HCT116 (cell line): ENCODE results near the gene MRPL9.

Experiments used
- POLR2A ChIP-seq: IDR thresholded peaks from 2 replicates; pipeline ENCODE4 v1.7.0; 2011; ENCODE audit warnings: borderline replicate concordance; ENCODE audit not compliant: insufficient read depth, insufficient read length; ENCODE audit errors: extremely low read depth
- SIN3A ChIP-seq: IDR thresholded peaks from 2 replicates; pipeline ENCODE4 v1.6.1; 2012; ENCODE audit warnings: low read depth
- SRF ChIP-seq: IDR thresholded peaks from 2 replicates; pipeline ENCODE4 v1.6.1; 2012; ENCODE audit warnings: low read depth
- TF ChIP-seq, protein P1 (sequence below): IDR thresholded peaks from 2 replicates; pipeline ENCODE4 v1.6.1; 2012; ENCODE audit warnings: low read depth
- TF ChIP-seq, protein P2 (sequence below), 3 experiments: fragments of 200-600 bp in 1 of 3; sonication (generic) in 1 of 3; IDR thresholded peaks in 2 of 3; conservative IDR thresholded peaks in 1 of 3; 2 replicates each; pipeline ENCODE4 v1.5.1; 2012 to 2017; ENCODE audit warnings: low read depth in 2 of 3, low read length in 2 of 3, antibody characterized with exemption in 1 of 3, borderline replicate concordance in 1 of 3, control low read depth in 1 of 3, mild to moderate bottlenecking in 1 of 3, mixed read lengths in 1 of 3, mixed run types in 1 of 3, moderate library complexity in 1 of 3; ENCODE audit not compliant: insufficient read depth in 1 of 3

DNA sequence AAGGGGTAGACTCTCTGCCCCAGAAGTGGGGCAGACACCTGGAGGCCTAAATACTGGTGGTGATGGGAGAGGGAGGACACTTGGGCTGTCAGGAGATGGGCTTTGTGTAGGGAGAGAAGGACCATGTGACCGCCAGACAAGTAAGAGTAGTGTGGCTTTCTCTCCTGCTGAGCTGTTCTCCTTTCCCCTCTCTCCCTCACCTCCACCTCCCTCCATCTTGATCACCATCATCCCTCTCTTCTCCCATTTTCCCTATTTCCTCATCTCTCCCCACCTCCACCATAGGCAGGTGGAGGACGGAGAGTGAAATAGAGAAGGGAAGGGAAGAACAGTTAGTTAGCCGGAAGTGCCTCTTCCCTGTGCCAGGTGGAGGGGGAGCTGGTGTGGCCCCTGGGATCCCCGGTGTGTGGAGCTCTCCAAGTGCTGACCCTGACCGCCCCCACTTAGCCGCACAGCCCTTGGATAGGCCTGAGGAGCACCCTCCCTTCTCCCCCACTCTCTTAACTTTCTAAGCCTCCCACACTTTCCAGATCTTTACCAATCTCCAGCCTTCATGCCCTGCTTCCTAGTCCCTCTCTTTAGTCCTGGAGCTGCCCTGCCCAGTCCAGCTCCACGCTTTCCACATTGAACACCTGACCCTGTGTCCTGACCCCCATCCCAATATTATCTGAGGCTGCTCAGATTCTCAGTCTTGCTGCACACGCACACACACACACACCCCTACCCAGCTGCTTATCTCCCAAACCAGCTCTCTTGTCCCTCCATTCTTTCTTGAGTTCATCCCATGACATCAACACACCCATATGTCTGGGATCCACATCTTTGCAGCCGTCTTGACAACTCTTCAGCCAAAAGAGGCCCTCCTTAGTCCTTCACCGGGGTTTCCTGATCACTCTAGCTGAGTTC lies 48.2 kb downstream of the MRPL9 start:
- TF ChIP-seq SIN3A (no peak), POLR2A (no peak), SRF (no peak)
- TF ChIP-seq, protein P1, sequence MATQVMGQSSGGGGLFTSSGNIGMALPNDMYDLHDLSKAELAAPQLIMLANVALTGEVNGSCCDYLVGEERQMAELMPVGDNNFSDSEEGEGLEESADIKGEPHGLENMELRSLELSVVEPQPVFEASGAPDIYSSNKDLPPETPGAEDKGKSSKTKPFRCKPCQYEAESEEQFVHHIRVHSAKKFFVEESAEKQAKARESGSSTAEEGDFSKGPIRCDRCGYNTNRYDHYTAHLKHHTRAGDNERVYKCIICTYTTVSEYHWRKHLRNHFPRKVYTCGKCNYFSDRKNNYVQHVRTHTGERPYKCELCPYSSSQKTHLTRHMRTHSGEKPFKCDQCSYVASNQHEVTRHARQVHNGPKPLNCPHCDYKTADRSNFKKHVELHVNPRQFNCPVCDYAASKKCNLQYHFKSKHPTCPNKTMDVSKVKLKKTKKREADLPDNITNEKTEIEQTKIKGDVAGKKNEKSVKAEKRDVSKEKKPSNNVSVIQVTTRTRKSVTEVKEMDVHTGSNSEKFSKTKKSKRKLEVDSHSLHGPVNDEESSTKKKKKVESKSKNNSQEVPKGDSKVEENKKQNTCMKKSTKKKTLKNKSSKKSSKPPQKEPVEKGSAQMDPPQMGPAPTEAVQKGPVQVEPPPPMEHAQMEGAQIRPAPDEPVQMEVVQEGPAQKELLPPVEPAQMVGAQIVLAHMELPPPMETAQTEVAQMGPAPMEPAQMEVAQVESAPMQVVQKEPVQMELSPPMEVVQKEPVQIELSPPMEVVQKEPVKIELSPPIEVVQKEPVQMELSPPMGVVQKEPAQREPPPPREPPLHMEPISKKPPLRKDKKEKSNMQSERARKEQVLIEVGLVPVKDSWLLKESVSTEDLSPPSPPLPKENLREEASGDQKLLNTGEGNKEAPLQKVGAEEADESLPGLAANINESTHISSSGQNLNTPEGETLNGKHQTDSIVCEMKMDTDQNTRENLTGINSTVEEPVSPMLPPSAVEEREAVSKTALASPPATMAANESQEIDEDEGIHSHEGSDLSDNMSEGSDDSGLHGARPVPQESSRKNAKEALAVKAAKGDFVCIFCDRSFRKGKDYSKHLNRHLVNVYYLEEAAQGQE: no peak
- TF ChIP-seq, protein P2, sequence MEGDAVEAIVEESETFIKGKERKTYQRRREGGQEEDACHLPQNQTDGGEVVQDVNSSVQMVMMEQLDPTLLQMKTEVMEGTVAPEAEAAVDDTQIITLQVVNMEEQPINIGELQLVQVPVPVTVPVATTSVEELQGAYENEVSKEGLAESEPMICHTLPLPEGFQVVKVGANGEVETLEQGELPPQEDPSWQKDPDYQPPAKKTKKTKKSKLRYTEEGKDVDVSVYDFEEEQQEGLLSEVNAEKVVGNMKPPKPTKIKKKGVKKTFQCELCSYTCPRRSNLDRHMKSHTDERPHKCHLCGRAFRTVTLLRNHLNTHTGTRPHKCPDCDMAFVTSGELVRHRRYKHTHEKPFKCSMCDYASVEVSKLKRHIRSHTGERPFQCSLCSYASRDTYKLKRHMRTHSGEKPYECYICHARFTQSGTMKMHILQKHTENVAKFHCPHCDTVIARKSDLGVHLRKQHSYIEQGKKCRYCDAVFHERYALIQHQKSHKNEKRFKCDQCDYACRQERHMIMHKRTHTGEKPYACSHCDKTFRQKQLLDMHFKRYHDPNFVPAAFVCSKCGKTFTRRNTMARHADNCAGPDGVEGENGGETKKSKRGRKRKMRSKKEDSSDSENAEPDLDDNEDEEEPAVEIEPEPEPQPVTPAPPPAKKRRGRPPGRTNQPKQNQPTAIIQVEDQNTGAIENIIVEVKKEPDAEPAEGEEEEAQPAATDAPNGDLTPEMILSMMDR (IDR thresholded peaks at IDR 0.05 in 2 of 3, conservative IDR thresholded peaks at IDR 0.05 in 1 of 3; ENCODE audit: borderline replicate concordance in 1 of 3, insufficient read depth in 1 of 3, low read depth in 2 of 3, low read length in 2 of 3): no peak
